C4-2B (cell line): ENCODE results near the gene WDR62.

Source experiments
- CTCF ChIP-seq: fragments of 450-650 bp; conservative IDR thresholded peaks from 2 replicates; pipeline ENCODE4 v1.5.1; 2017; ENCODE audit warnings: mild to moderate bottlenecking
- ZFX ChIP-seq: fragments of 450-650 bp; IDR thresholded peaks from 2 replicates; pipeline ENCODE4 v1.6.1; 2017

- TF ChIP-seq CTCF = no peak
- no peak for TF ChIP-seq ZFX
Observed at GRCh38 chr19:36089847-36090246, 35.1 kb downstream of the WDR62 start.
